Erythroblast (primary cell): ENCODE data around the gene LHFPL2.

Source experiments
- GATA1 ChIP-seq: IDR thresholded peaks from 2 replicates; pipeline ENCODE4 v1.6.1; 2011; ENCODE audit warnings: low read depth, mild to moderate bottlenecking, control low read depth, low read length, moderate library complexity
- POLR2A ChIP-seq: IDR thresholded peaks from 2 replicates; pipeline ENCODE4 v1.6.1; 2011; ENCODE audit warnings: mild to moderate bottlenecking, low read length

- TF ChIP-seq POLR2A = no peak
- TF ChIP-seq GATA1 = no peak
Observed at GRCh38 chr5:78650531-78650930, 2.0 kb upstream of the LHFPL2 start.
